Activated CD4-positive, alpha-beta T cell treated with anti-CD3 and anti-CD28 coated beads, Interleukin-2, amount 10 ng/mL, durations not matched to agents 7 days and 5 days (primary cell): ENCODE data around the gene ZNF780B. TPM values are rescaled to one million over a fixed set of nuclear protein-coding genes. Genes with fewer than 3 reads are reported as not detected.
A peak's percentile ranks its signal among the peaks of the same experiment; 100 is the strongest.

Experiments
- CTCF ChIA-PET: fragments of 350-600 bp; sonication (Branson Sonifier 250); formaldehyde crosslinking; loops from one replicate; lab custom pipeline; 2021; ENCODE audit warnings: antibody characterized with exemption; lab: Charles Lee
- POLR2A ChIA-PET: fragments of 350-600 bp; sonication (Branson Sonifier 250); formaldehyde crosslinking; loops from one replicate; lab custom pipeline; 2021; ENCODE audit warnings: antibody characterized with exemption; lab: Charles Lee
- DNase-seq: peaks from one replicate; pipeline ENCODE4 v3.0.0-alpha.2; 2020
- H3K27ac Mint-ChIP-seq: one replicate; pipeline ENCODE4 v1.8.0; 2021; ENCODE audit warnings: mild to moderate bottlenecking, moderate library complexity, mixed read lengths
- H3K27me3 Mint-ChIP-seq: one replicate; pipeline ENCODE4 v1.8.0; 2021; ENCODE audit warnings: mixed read lengths
- H3K36me3 Mint-ChIP-seq: one replicate; pipeline ENCODE4 v1.8.0; 2021; ENCODE audit warnings: low read depth, mixed read lengths
- H3K4me1 Mint-ChIP-seq: one replicate; pipeline ENCODE4 v1.8.0; 2021; ENCODE audit warnings: mixed read lengths
- H3K4me3 Mint-ChIP-seq: one replicate; pipeline ENCODE4 v1.8.0; 2021; ENCODE audit warnings: mild to moderate bottlenecking, moderate library complexity, mixed read lengths
- H3K9me3 Mint-ChIP-seq: one replicate; pipeline ENCODE4 v1.8.0; 2021; ENCODE audit warnings: mixed read lengths
- total RNA-seq, 2 experiments: library from RNA; stranded (reverse); gene quantifications; one replicate each; pipeline ENCODE4 v1.2.3, GENCODE V29; 2021

ZNF780B gene
- total RNA-seq, 2 experiments from 2014 or later: 28.3 to 30.5 TPM

DNA sequence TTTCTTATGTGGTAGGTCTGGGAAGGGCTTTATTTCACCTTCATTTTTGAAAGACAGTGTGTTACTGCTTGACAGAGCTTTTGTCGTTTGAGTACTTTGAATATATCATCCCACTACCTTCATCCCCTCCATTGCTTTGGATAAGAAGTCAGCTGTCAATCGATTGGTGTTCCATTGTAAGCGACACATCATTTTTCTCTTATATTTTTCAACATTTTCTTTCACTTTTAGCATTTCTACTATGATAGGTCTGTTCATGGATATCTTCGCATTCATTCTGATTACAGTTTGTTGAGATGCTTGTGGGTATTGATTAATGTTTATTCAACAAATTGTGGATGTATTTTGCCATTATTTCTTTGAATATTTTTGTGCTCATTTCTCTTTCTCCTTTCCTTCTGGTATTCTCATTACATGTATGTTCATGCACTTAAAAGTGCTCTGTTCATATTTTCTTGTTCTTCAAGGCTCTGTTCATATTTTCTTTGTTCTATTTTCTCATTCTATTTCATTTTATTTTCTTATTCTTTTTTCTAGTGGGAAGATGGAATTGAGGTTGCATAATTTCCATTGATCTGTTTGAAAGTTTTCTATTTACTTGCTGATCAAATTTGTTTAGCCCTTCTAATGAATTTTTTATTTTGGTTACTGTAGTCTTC is 30.0 kb downstream of the ZNF780B start:
- ChIA-PET POLR2A (no interaction called here), CTCF (no interaction called here)
- DNase-seq: no peak
- no peaks in the 10 kb centered on the region for H3K27me3 Mint-ChIP-seq
- H3K4me3 Mint-ChIP-seq: no peak overlapping the region
- no peak overlapping the region for H3K27ac Mint-ChIP-seq
- H3K36me3 Mint-ChIP-seq: peaks cover 19% of the 10 kb centered on the region
- H3K4me1 Mint-ChIP-seq: no peaks in the 10 kb centered on the region
- H3K9me3 Mint-ChIP-seq: peaks cover 65% of the 10 kb centered on the region

DNA sequence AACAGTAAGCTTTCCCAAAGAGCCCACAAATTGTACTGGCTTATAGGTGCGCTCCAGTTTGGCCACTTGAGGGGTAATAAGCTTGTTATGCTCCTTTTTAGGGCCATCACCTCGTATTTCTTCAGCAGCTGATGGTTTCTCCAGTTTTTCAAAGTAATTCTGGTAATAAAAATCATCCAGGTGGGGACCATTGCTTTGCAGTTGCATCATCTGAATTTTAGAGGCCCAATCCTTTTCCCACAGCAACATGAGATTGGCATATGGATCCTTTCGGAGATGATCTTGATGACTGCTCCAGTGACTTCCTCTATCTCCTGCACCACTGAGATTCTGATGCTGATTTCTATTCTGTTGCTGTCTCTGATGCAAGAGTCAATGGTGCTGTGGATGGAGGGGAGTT is 32.1 kb downstream of the ZNF780B start:
- DNase-seq: no peak
- Mint-ChIP-seq H3K27ac (no peak overlapping the region), H3K4me1 (no peaks in the 10 kb centered on the region), H3K4me3 (no peak overlapping the region), H3K36me3 (peaks cover 10% of the 10 kb centered on the region), H3K9me3 (peaks cover 58% of the 10 kb centered on the region), H3K27me3 (no peaks in the 10 kb centered on the region)
- CTCF ChIA-PET: no interaction called here
- POLR2A ChIA-PET: no interaction called here

DNA sequence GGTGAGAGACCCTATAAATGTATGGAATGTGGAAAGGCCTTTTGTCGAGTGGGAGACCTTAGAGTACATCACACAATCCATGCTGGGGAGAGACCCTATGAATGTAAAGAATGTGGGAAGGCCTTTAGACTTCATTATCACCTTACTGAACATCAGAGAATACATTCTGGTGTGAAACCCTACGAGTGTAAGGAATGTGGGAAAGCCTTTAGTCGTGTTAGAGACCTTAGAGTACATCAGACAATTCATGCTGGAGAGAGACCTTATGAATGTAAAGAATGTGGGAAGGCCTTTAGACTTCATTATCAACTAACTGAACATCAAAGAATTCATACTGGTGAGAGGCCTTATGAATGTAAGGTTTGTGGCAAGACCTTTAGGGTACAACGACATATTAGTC is 42.0 kb downstream of the ZNF780B start:
- Mint-ChIP-seq H3K27ac (no peak overlapping the region), H3K36me3 (peaks cover 69% of the 10 kb centered on the region), H3K4me3 (no peak overlapping the region), H3K9me3 (peaks cover 64% of the 10 kb centered on the region), H3K4me1 (no peaks in the 10 kb centered on the region), H3K27me3 (no peaks in the 10 kb centered on the region)
- DNase-seq: no peak
- ChIA-PET CTCF (no interaction called here), POLR2A (no interaction called here)

DNA sequence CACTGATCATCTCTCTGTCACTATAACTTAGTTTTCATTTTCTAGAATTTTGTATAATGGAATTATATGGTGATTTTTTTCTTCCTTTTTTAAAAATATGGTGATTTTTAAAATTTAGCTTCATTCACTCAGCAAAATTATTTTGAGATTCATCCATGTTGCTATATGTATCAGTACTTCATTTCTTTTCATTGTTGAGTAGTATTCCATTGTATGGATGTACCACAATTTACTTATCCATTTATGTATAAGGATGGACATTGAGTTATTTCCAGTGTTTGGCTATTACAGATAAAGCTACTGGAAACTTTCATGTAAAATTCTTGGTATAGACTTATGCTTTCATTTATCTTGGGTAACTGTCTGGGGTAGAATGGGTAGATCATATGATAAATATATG is 46.4 kb downstream of the ZNF780B start:
- Mint-ChIP-seq H3K4me1 (no peaks in the 10 kb centered on the region), H3K36me3 (peaks cover 82% of the 10 kb centered on the region), H3K27ac (no peak overlapping the region), H3K27me3 (no peaks in the 10 kb centered on the region), H3K4me3 (no peak overlapping the region), H3K9me3 (peaks cover 41% of the 10 kb centered on the region)
- DNase-seq: no peak
- ChIA-PET POLR2A (no interaction called here), CTCF (interaction anchor here (0.7 kb wide), 1 partner anchor 1158 kb away, joined by 3 read pairs; no protein-coding TSS in a partner anchor)

DNA sequence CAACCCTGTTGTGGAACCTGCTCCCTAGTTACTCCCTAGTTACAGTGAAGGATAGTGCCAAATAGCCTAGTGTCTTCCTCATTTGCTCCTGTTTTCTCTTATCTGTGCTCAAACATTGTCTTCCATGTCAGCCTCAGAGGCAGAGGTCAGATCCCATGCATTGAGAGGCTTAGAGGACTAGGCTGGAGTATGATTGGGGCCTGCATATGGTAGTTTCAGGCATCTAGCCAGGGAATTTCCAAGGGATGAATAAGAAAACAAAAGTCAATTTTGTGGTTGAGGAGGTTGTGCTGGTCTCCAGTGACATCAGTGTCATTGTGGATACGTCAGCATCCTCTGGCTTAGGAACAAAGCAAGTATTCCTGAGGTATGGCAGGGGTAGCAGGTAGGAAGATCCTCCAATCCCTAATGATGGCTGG is 49.7 kb downstream of the ZNF780B start:
- no peak for DNase-seq
- Mint-ChIP-seq H3K4me1 (no peaks in the 10 kb centered on the region), H3K36me3 (peaks cover 48% of the 10 kb centered on the region), H3K9me3 (peaks cover 15% of the 10 kb centered on the region), H3K27me3 (no peaks in the 10 kb centered on the region), H3K4me3 (no peak overlapping the region), H3K27ac (no peak overlapping the region)
- CTCF ChIA-PET: no interaction called here
- POLR2A ChIA-PET: no interaction called here

DNA sequence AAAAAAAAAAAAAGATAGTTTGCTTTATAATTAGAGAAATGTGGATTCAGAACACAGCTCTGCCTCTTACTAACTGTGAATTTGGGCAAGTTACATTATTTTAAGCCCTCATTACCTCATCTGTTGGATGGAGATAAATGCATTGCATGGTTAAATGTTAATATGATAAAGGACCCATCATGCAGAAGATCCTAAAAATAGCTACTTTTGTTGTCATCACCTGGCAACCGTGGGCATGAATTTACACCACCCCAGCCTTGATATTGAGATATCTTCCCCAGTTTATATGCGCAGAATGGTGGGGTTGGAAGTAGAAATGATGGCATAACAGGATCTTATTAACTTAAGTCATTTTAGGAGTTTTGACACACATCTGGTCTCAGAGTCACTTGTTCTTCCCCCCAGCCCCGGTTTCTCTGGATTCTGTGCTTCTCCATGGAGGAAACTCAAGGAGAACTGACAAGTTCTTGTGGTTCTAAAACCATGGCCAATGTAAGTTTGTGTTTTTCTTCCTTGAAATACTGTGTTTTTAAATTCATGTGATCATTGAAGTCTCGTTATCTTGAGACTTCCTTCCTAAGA is 50.2 kb downstream of the ZNF780B start:
- peaks cover 44% of the 10 kb centered on the region for H3K36me3 Mint-ChIP-seq
- no peak overlapping the region for H3K4me3 Mint-ChIP-seq
- no peaks in the 10 kb centered on the region for H3K27me3 Mint-ChIP-seq
- no peak overlapping the region for H3K27ac Mint-ChIP-seq
- H3K9me3 Mint-ChIP-seq: peaks cover 15% of the 10 kb centered on the region
- H3K4me1 Mint-ChIP-seq: no peaks in the 10 kb centered on the region
- ChIA-PET POLR2A (no interaction called here), CTCF (no interaction called here)
- no peak for DNase-seq

DNA sequence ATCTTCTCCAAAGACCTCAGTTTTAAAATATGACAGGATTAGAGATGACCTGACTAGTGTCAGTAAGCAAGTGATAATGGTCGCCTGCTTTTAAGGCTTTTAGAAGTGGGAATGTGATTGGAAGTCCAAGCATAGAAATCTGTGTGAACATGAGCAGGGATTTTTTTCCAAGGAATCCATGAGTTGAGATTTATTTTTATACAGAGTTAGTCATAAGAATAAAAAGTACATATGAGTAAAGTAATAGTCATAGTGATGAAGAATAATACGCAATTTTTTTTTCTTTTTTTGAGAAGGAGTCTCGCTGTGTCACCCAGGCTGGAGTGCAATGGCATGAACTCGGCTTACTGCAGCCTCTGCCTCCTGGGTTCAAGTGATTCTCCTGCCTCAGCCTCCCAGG is 57.5 kb downstream of the ZNF780B start:
- DNase-seq: no peak
- ChIA-PET POLR2A (no interaction called here), CTCF (no interaction called here)
- Mint-ChIP-seq H3K27ac (peak overlapping the region; percentile 97), H3K27me3 (no peaks in the 10 kb centered on the region), H3K9me3 (peaks cover 12% of the 10 kb centered on the region), H3K4me3 (peak overlapping the region; percentile 89), H3K36me3 (peaks cover 33% of the 10 kb centered on the region), H3K4me1 (peaks cover 29% of the 10 kb centered on the region)

DNA sequence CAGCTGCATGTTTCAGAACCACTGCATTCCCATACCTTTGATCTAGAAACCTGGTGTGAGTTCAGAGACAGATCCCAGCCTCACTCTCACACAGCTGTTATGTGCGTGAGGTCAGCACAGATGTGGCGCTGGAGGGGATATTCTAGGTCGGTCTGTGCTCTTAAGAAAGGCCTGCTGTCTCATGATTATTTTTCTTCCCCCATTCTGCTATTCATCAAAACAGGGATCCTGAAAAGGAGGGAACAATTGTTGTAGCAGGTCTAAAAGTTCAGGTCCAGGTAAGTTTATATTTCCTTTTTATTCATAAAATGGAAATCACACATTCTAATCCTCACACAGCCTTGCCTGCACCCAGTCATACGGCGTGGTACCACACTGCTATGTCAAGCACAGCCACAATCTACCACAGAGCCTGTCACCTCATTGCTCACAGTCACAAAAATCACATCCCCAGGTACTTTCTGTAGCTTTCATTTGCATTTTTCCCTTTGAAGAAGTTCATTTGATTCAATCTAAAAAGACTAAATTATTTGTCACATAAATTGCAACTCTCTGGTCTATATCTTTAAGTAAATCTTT is 58.3 kb downstream of the ZNF780B start:
- peak overlapping the region; percentile 97 for H3K27ac Mint-ChIP-seq
- peaks cover 41% of the 10 kb centered on the region for H3K36me3 Mint-ChIP-seq
- peak; percentile 17 for DNase-seq
- H3K9me3 Mint-ChIP-seq: peaks cover 16% of the 10 kb centered on the region
- no peaks in the 10 kb centered on the region for H3K27me3 Mint-ChIP-seq
- ChIA-PET CTCF (interaction anchor here (1.8 kb wide), 1 partner anchor 27 kb away, joined by 9 read pairs; the partner anchor contains the start of gene PSMC4), POLR2A (interaction anchor here (1.8 kb wide), 1 partner anchor 27 kb away, joined by 5 read pairs; no protein-coding TSS in a partner anchor)
- peaks cover 29% of the 10 kb centered on the region for H3K4me1 Mint-ChIP-seq
- H3K4me3 Mint-ChIP-seq: peak overlapping the region; percentile 89

DNA sequence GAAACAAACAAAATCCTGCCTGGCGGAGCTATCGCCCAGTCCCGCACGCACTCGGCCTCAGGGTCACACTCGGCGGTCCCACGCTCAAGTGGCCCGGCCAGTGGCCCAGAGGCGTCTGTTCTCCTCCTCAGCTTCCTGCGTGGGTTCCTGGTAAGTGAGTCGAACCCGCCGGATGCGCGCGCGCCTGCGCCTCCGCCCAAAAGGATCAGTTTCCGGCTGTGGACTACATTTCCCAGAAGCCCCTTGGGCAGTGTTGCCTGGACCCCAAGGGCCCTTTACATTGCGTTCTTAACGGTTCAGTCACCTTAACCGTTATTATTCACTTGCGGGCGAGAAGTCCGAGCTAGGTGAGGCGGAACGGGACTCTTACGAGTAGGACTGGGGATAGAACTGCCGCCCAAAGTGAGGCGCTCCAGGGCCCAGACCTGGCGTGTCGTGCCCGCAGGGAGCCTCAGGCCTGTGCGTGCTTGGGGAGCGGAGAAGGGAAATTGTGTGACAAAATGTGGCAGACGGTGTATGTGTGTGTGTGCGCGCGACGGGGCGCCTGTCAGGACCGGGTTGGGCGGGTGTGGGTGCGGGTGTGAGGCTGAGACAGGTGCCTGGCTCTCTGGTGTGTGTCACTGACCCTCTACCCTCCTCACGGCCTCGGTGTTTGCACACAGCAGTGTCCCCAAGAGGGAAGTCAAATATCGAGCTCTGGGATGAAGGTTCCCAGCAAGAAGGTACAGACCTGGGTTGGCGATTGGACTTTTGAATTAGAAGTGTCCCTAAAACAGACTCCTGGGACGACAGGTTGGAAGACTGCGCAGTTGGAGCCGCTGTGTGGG is 59.0 kb downstream of the ZNF780B start, which contains the start of gene ZNF546:
TSS of gene ZNF546 (plus strand) at position 250 of the 827 bp plus-strand sequence. CDS start 1,267 bp downstream, outside the sequence.
- Mint-ChIP-seq H3K9me3 (peaks cover 21% of the 10 kb centered on the region), H3K27me3 (no peaks in the 10 kb centered on the region), H3K4me1 (peaks cover 31% of the 10 kb centered on the region), H3K36me3 (peaks cover 47% of the 10 kb centered on the region), H3K27ac (peak within 1 kb of the TSS; percentile 97), H3K4me3 (peak within 1 kb of the TSS; percentile 89)
- ChIA-PET CTCF (interaction anchor here (1.8 kb wide), 1 partner anchor 27 kb away, joined by 9 read pairs; the partner anchor contains the start of gene PSMC4), POLR2A (interaction anchor here (1.8 kb wide), 1 partner anchor 26 kb away, joined by 5 read pairs; no protein-coding TSS in a partner anchor)
- DNase-seq: peak; percentile 93

DNA sequence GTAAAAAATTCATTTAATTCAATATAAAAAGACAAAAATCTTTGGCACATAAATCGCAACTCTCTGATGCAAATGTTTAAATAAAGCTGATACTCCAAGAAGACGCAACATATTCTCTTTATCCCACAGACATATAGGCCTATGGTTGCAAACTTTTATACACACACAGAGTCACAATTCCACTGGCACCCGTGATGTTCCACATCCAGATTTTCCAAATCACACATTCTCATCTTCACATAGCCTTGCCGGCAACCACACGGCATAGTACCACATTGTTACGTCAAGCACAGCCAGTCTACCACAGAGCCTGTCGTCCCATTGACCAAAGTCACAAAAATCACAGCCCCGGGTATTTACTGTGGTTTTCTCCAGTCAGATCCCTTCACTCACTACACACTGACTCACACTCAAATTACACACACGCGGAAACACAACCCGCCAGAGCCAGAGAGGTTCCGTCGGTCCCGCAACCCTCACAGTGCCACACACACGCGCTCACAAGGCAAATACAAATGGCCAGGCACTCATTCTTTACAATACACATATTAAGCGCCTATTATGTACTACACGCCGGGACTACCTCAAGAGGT is 59.7 kb downstream of the ZNF780B start:
- ChIA-PET CTCF (interaction anchor here (1.8 kb wide), 1 partner anchor 26 kb away, joined by 9 read pairs; the partner anchor contains the start of gene PSMC4), POLR2A (interaction anchor here (1.8 kb wide), 1 partner anchor 26 kb away, joined by 5 read pairs; no protein-coding TSS in a partner anchor)
- Mint-ChIP-seq H3K4me3 (peak overlapping the region; percentile 89), H3K27ac (peak overlapping the region; percentile 97), H3K36me3 (peaks cover 47% of the 10 kb centered on the region), H3K9me3 (peaks cover 21% of the 10 kb centered on the region), H3K27me3 (no peaks in the 10 kb centered on the region), H3K4me1 (peaks cover 33% of the 10 kb centered on the region)
- DNase-seq: peak; percentile 50

DNA sequence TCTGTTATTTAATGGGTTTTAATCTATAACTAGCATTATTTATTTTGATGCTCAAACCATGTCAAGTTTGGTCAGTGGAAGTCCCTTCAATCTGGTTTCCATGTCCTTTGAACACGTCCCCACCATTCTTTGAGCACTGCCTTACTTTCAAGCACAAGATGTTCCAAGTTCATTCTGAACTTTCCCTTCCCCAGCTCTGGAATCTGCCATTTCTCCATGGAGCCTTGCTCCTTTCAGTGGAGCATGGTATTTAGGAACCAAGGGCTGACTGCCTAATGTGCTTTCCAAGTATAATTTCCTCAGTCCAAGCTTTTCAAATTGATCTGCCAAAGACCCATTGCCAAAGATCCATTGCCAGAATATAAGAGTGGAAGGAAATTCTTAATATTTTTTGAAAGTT is 60.2 kb downstream of the ZNF780B start:
- peaks cover 38% of the 10 kb centered on the region for H3K4me1 Mint-ChIP-seq
- peaks cover 48% of the 10 kb centered on the region for H3K36me3 Mint-ChIP-seq
- H3K27ac Mint-ChIP-seq: peak overlapping the region; percentile 50
- ChIA-PET CTCF (no interaction called here), POLR2A (no interaction called here)
- no peak for DNase-seq
- no peaks in the 10 kb centered on the region for H3K27me3 Mint-ChIP-seq
- peak overlapping the region; percentile 89 for H3K4me3 Mint-ChIP-seq
- peaks cover 23% of the 10 kb centered on the region for H3K9me3 Mint-ChIP-seq

DNA sequence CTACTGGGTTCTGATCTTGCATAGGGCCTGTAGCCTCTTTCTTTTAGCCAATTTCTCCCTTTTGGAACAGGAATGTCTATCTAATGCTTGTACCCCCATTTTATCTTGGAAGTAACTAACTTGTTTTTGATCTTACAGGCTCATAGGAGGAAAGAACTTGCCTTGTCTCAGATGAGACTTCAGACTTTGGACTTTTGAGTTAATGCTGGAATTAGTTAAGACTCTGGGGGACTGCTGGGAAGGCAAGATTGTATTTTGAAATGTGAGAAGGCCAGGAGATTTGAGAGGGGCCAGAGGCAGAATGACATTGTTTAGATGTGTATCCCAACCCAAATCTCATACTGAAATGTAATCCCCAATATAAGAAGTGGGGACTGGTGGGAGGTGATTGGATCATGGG is 61.7 kb downstream of the ZNF780B start:
- H3K4me3 Mint-ChIP-seq: no peak overlapping the region
- no peak for DNase-seq
- CTCF ChIA-PET: no interaction called here
- H3K27ac Mint-ChIP-seq: no peak overlapping the region
- no peaks in the 10 kb centered on the region for H3K27me3 Mint-ChIP-seq
- POLR2A ChIA-PET: no interaction called here
- H3K9me3 Mint-ChIP-seq: peaks cover 23% of the 10 kb centered on the region
- peaks cover 54% of the 10 kb centered on the region for H3K36me3 Mint-ChIP-seq
- peaks cover 44% of the 10 kb centered on the region for H3K4me1 Mint-ChIP-seq
